ENCODE data around the gene UBASH3B.

DNA sequence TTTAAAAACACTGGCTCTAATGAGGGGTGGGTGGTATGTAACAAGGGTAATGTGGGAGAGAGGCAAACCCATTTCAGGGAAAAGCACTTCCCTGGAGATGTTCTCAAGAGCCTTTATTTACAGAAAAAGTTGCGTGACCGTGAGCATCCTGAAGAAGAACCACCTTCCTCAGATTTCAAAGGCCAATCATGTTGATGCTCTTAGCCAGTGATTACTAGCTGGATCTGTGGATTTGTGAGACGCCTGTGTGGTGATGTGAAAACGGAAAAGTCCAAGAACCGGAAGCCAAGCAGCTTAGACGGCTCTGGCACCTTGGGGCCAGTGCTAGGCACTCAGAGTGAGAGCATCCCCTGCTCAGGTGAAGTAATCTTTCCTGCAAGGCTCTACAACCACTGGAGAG is 12.6 kb upstream of the UBASH3B start:
- TF ChIP-seq, protein P1, sequence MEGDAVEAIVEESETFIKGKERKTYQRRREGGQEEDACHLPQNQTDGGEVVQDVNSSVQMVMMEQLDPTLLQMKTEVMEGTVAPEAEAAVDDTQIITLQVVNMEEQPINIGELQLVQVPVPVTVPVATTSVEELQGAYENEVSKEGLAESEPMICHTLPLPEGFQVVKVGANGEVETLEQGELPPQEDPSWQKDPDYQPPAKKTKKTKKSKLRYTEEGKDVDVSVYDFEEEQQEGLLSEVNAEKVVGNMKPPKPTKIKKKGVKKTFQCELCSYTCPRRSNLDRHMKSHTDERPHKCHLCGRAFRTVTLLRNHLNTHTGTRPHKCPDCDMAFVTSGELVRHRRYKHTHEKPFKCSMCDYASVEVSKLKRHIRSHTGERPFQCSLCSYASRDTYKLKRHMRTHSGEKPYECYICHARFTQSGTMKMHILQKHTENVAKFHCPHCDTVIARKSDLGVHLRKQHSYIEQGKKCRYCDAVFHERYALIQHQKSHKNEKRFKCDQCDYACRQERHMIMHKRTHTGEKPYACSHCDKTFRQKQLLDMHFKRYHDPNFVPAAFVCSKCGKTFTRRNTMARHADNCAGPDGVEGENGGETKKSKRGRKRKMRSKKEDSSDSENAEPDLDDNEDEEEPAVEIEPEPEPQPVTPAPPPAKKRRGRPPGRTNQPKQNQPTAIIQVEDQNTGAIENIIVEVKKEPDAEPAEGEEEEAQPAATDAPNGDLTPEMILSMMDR (IDR thresholded peaks at IDR 0.05; ENCODE audit: insufficient read depth, low read depth, low read length), result no peak
- no peak for TF ChIP-seq EZH2 (IDR thresholded peaks at IDR 0.05; ENCODE audit: insufficient read depth, low read length)
